Astrocyte (in vitro differentiated cells and primary cell): ENCODE measurements around the gene ZNF555. TPM values are rescaled to one million over a fixed set of nuclear protein-coding genes. Genes with fewer than 3 reads are reported as not detected.

Source experiments
- DNase-seq: peaks from one replicate; pipeline ENCODE4 v3.0.0-alpha.2; 2010; ENCODE audit warnings: low read depth
- FAIRE-seq: peaks from 2 replicates; lab custom pipeline; 2011; peaks lifted over from hg19 to GRCh38; lab: Jason Lieb, UNC
- H2AFZ ChIP-seq: 2 replicates; pipeline ENCODE4 v1.6.0; 2012; ENCODE audit warnings: low read depth, low read length, inconsistent platforms
- H3K27ac ChIP-seq: 2 replicates; pipeline ENCODE4 v1.5.1; 2011; ENCODE audit warnings: low read depth, low read length, inconsistent platforms
- H3K27me3 ChIP-seq: 2 replicates; pipeline ENCODE4 v1.6.0; 2011; ENCODE audit warnings: low read length, inconsistent platforms; ENCODE audit not compliant: insufficient read depth
- H3K36me3 ChIP-seq: 2 replicates; pipeline ENCODE4 v1.5.1; 2011; ENCODE audit warnings: low read length, inconsistent platforms; ENCODE audit not compliant: insufficient read depth
- H3K4me1 ChIP-seq: 2 replicates; pipeline ENCODE4 v1.5.1; 2011; ENCODE audit warnings: low read length, inconsistent platforms; ENCODE audit not compliant: insufficient read depth
- H3K4me2 ChIP-seq: 2 replicates; pipeline ENCODE4 v1.6.0; 2012; ENCODE audit warnings: low read length, inconsistent platforms
- H3K4me3 ChIP-seq: 2 replicates; pipeline ENCODE4 v1.5.1; 2011; ENCODE audit warnings: low read depth, mild to moderate bottlenecking, low read length, inconsistent platforms; ENCODE audit not compliant: insufficient read depth
- H3K79me2 ChIP-seq: 2 replicates; pipeline ENCODE4 v1.6.0; 2012; ENCODE audit warnings: mild to moderate bottlenecking, low read length, inconsistent platforms; ENCODE audit not compliant: insufficient read depth
- H3K9ac ChIP-seq: 2 replicates; pipeline ENCODE4 v1.6.0; 2012; ENCODE audit warnings: mild to moderate bottlenecking, low read length, inconsistent platforms
- H3K9me3 ChIP-seq: 2 replicates; pipeline ENCODE4 v1.5.1; 2012; ENCODE audit warnings: low read depth, mild to moderate bottlenecking, low read length, inconsistent platforms; ENCODE audit not compliant: insufficient read depth
- H4K20me1 ChIP-seq: 2 replicates; pipeline ENCODE4 v1.6.0; 2012; ENCODE audit warnings: low read length, inconsistent platforms; ENCODE audit not compliant: insufficient read depth
- H3K27ac Mint-ChIP-seq: one replicate; pipeline ENCODE4 v1.8.0; 2021; ENCODE audit warnings: mild to moderate bottlenecking, mixed read lengths; ENCODE audit not compliant: unreplicated experiment
- H3K27me3 Mint-ChIP-seq: one replicate; pipeline ENCODE4 v1.8.0; 2021; ENCODE audit warnings: low read depth, mixed read lengths; ENCODE audit not compliant: unreplicated experiment
- H3K36me3 Mint-ChIP-seq: one replicate; pipeline ENCODE4 v1.8.0; 2021; ENCODE audit warnings: low read depth, mixed read lengths; ENCODE audit not compliant: unreplicated experiment
- H3K4me1 Mint-ChIP-seq: one replicate; pipeline ENCODE4 v1.8.0; 2021; ENCODE audit warnings: low read depth, mixed read lengths; ENCODE audit not compliant: unreplicated experiment
- H3K4me3 Mint-ChIP-seq: one replicate; pipeline ENCODE4 v1.8.0; 2021; ENCODE audit warnings: mild to moderate bottlenecking, moderate library complexity, mixed read lengths; ENCODE audit not compliant: unreplicated experiment
- H3K9me3 Mint-ChIP-seq: one replicate; pipeline ENCODE4 v1.8.0; 2021; ENCODE audit warnings: mild to moderate bottlenecking, mixed read lengths; ENCODE audit not compliant: unreplicated experiment
- EZH2 ChIP-seq: IDR thresholded peaks from 2 replicates; pipeline ENCODE4 v1.6.1; 2012; ENCODE audit warnings: mild to moderate bottlenecking, low read length, inconsistent platforms; ENCODE audit not compliant: insufficient read depth
- total RNA-seq: library from RNA; stranded (reverse); gene quantifications from 2 replicates; pipeline ENCODE4 v1.2.1, GENCODE V29; 2021
- TF ChIP-seq, protein P1 (sequence below): IDR thresholded peaks from 2 replicates; pipeline ENCODE4 v1.5.1; 2011; ENCODE audit warnings: low read depth, mild to moderate bottlenecking, inconsistent platforms, low read length, moderate library complexity; ENCODE audit not compliant: insufficient read depth

Gene ZNF555
- total RNA-seq, 1 donor from 2014 or later, result 6.0 TPM

DNA sequence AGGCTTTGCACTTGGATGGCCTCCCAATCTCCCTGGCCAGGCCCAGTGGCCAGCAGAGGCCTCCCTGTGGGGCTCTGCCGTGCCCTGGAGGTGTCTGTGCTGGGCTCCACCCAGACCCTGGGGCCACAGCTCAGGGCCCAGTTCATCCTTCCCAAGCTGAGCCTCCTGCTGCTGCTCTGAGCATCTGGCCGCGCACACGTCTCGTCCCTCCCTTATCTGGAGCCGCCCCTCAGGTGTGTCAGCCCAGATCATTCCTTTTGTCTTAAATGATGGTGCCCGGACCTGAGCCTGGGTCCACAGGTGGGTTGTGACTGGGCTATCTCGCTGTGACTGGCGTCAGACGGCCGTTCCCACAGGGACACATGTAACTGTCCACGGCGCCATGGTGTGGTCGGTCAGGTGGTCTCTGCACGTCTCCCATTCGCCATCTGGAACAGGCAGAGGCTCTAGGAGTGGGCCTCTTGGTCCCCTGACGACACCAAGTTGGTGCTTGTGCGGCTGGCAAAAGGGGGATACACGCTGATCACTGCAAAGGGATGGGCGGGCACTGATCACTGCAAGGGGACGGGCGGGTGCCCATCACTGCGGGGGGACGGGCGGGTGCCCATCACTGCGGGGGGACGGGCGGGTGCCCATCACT is 35.9 kb upstream of the ZNF555 start:
- Mint-ChIP-seq H3K4me3 (no peak overlapping the region), H3K36me3 (peaks cover 13% of the 10 kb centered on the region), H3K9me3 (no peaks in the 10 kb centered on the region), H3K27ac (no peak overlapping the region), H3K4me1 (no peaks in the 10 kb centered on the region), H3K27me3 (no peaks in the 10 kb centered on the region)
- no peaks in the 10 kb centered on the region for H3K4me1 ChIP-seq
- no peak overlapping the region for H3K27ac ChIP-seq
- H3K79me2 ChIP-seq, result no peaks in the 10 kb centered on the region
- H3K4me2 ChIP-seq, result no peak overlapping the region
- TF ChIP-seq EZH2, result no peak
- TF ChIP-seq, protein P1, sequence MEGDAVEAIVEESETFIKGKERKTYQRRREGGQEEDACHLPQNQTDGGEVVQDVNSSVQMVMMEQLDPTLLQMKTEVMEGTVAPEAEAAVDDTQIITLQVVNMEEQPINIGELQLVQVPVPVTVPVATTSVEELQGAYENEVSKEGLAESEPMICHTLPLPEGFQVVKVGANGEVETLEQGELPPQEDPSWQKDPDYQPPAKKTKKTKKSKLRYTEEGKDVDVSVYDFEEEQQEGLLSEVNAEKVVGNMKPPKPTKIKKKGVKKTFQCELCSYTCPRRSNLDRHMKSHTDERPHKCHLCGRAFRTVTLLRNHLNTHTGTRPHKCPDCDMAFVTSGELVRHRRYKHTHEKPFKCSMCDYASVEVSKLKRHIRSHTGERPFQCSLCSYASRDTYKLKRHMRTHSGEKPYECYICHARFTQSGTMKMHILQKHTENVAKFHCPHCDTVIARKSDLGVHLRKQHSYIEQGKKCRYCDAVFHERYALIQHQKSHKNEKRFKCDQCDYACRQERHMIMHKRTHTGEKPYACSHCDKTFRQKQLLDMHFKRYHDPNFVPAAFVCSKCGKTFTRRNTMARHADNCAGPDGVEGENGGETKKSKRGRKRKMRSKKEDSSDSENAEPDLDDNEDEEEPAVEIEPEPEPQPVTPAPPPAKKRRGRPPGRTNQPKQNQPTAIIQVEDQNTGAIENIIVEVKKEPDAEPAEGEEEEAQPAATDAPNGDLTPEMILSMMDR, result no peak
- no peak overlapping the region for H3K9ac ChIP-seq
- no peak for DNase-seq
- no peaks in the 10 kb centered on the region for H4K20me1 ChIP-seq
- no peaks in the 10 kb centered on the region for H3K27me3 ChIP-seq
- H3K4me3 ChIP-seq, result no peak overlapping the region
- H3K36me3 ChIP-seq, result peaks cover 4% of the 10 kb centered on the region
- H2AFZ ChIP-seq, result no peak overlapping the region
- FAIRE-seq, result no peak
- no peaks in the 10 kb centered on the region for H3K9me3 ChIP-seq

DNA sequence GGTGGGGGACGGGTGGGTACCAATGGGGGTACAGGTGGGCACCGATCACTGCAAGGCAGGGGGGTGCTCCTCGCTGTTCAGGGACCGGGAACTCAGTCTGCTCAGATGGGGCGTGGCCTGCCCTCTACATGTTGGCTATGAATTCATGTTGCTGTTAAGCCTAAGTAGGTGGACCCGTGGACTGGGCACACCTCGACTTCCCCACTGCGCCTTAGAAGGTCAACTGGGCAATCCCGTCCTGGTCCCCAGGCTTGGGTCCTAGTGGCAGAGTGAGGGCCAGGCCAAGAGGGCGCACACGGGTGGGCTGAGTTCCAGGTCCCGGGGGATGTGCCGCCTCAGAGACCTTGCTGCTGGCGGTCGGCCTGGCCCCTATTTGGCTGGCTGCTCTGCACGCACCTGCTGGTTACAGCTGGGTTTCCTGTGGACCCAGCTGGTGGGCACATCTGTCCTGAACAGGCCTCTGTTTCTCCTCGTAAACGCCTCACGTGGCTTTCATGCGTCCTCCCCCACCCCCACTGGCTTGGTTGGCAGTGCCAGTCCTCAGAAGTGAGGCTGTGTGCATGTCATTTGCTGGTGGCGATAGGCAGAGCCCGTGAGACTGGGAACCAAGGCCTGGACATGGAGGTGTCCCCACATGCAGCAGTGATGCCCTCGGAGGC is 35.2 kb upstream of the ZNF555 start:
- no peaks in the 10 kb centered on the region for H3K27me3 Mint-ChIP-seq
- no peak overlapping the region for H3K27ac ChIP-seq
- no peak overlapping the region for H2AFZ ChIP-seq
- H3K27me3 ChIP-seq, result no peaks in the 10 kb centered on the region
- no peak overlapping the region for H3K9ac ChIP-seq
- H3K4me1 Mint-ChIP-seq, result no peaks in the 10 kb centered on the region
- no peak overlapping the region for H3K4me3 ChIP-seq
- DNase-seq (no peak), FAIRE-seq (no peak)
- TF ChIP-seq EZH2, result no peak
- TF ChIP-seq, protein P1, result no peak
- no peaks in the 10 kb centered on the region for H3K79me2 ChIP-seq
- no peaks in the 10 kb centered on the region for H4K20me1 ChIP-seq
- H3K9me3 Mint-ChIP-seq, result no peaks in the 10 kb centered on the region
- H3K4me1 ChIP-seq, result no peaks in the 10 kb centered on the region
- peaks cover 2% of the 10 kb centered on the region for H3K36me3 ChIP-seq
- no peaks in the 10 kb centered on the region for H3K9me3 ChIP-seq
- no peak overlapping the region for H3K4me2 ChIP-seq
- peaks cover 13% of the 10 kb centered on the region for H3K36me3 Mint-ChIP-seq
- no peak overlapping the region for H3K4me3 Mint-ChIP-seq
- H3K27ac Mint-ChIP-seq, result no peak overlapping the region
